HEK293 (cell line): ENCODE measurements around the gene IDE.
A peak's percentile ranks its signal among the peaks of the same experiment; 100 is the strongest.

ENCODE experiments used
- KLF8 ChIP-seq: fragments of 450-650 bp; formaldehyde crosslinking; IDR thresholded peaks from 2 replicates; pipeline ENCODE4 v1.5.1; 2016; ENCODE audit warnings: missing biosample characterization, missing genetic modification characterization
- SCRT1 ChIP-seq: fragments of 450-650 bp; formaldehyde crosslinking; IDR thresholded peaks from 2 replicates; pipeline ENCODE4 v1.5.1; 2016; ENCODE audit warnings: missing biosample characterization, missing genetic modification characterization, borderline replicate concordance
- SP3 ChIP-seq: fragments of 450-650 bp; formaldehyde crosslinking; IDR thresholded peaks from 2 replicates; pipeline ENCODE4 v1.5.1; 2016; ENCODE audit warnings: missing biosample characterization, missing genetic modification characterization
- ZBTB48 ChIP-seq: fragments of 450-650 bp; formaldehyde crosslinking; IDR thresholded peaks from 2 replicates; pipeline ENCODE4 v1.5.1; 2016; ENCODE audit warnings: missing biosample characterization, missing genetic modification characterization
- ZFP37 ChIP-seq: fragments of 450-650 bp; formaldehyde crosslinking; IDR thresholded peaks from 2 replicates; pipeline ENCODE4 v1.5.1; 2016; ENCODE audit warnings: missing biosample characterization, missing genetic modification characterization
- ZNF114 ChIP-seq: fragments of 450-650 bp; formaldehyde crosslinking; IDR thresholded peaks from 2 replicates; pipeline ENCODE4 v1.5.0; 2017; ENCODE audit warnings: missing biosample characterization, missing genetic modification characterization
- ZNF140 ChIP-seq: fragments of 450-650 bp; formaldehyde crosslinking; IDR thresholded peaks from 2 replicates; pipeline ENCODE4 v1.5.1; 2016; ENCODE audit warnings: missing biosample characterization, missing genetic modification characterization
- ZNF174 ChIP-seq: fragments of 450-650 bp; formaldehyde crosslinking; IDR thresholded peaks from 2 replicates; pipeline ENCODE4 v1.5.0; 2017; ENCODE audit warnings: missing biosample characterization, mild to moderate bottlenecking, missing genetic modification characterization
- ZNF2 ChIP-seq: fragments of 450-650 bp; formaldehyde crosslinking; IDR thresholded peaks from 2 replicates; pipeline ENCODE4 v1.5.1; 2016; ENCODE audit warnings: missing biosample characterization, missing genetic modification characterization
- ZNF214 ChIP-seq: fragments of 450-650 bp; formaldehyde crosslinking; IDR thresholded peaks from 2 replicates; pipeline ENCODE4 v1.5.1; 2017; ENCODE audit warnings: missing biosample characterization, mild to moderate bottlenecking, missing genetic modification characterization, borderline replicate concordance
- ZNF221 ChIP-seq: fragments of 450-650 bp; formaldehyde crosslinking; IDR thresholded peaks from 2 replicates; pipeline ENCODE4 v1.5.1; 2017; ENCODE audit warnings: missing biosample characterization, missing genetic modification characterization, borderline replicate concordance
- ZNF24 ChIP-seq: fragments of 450-650 bp; formaldehyde crosslinking; IDR thresholded peaks from 2 replicates; pipeline ENCODE4 v1.5.1; 2016; ENCODE audit warnings: missing biosample characterization, missing genetic modification characterization
- ZNF335 ChIP-seq: fragments of 450-650 bp; formaldehyde crosslinking; conservative IDR thresholded peaks from 2 replicates; pipeline ENCODE4 v1.5.1; 2016; ENCODE audit warnings: missing biosample characterization, missing genetic modification characterization
- ZNF354C ChIP-seq: fragments of 450-650 bp; formaldehyde crosslinking; IDR thresholded peaks from 2 replicates; pipeline ENCODE4 v1.5.1; 2016; ENCODE audit warnings: missing biosample characterization, missing genetic modification characterization, low read depth, borderline replicate concordance
- ZNF514 ChIP-seq: fragments of 450-650 bp; formaldehyde crosslinking; IDR thresholded peaks from 2 replicates; pipeline ENCODE4 v1.5.1; 2016; ENCODE audit warnings: missing biosample characterization, missing genetic modification characterization
- ZNF555 ChIP-seq: fragments of 450-650 bp; formaldehyde crosslinking; conservative IDR thresholded peaks from 2 replicates; pipeline ENCODE4 v1.5.1; 2017; ENCODE audit warnings: missing biosample characterization, mild to moderate bottlenecking, missing genetic modification characterization, inconsistent platforms
- ZNF558 ChIP-seq: fragments of 450-650 bp; formaldehyde crosslinking; IDR thresholded peaks from 2 replicates; pipeline ENCODE4 v1.5.1; 2016; ENCODE audit warnings: missing biosample characterization, missing genetic modification characterization
- ZNF560 ChIP-seq: fragments of 450-650 bp; formaldehyde crosslinking; IDR thresholded peaks from 2 replicates; pipeline ENCODE4 v1.5.1; 2017; ENCODE audit warnings: missing biosample characterization, missing genetic modification characterization, borderline replicate concordance
- ZNF610 ChIP-seq: fragments of 450-650 bp; formaldehyde crosslinking; IDR thresholded peaks from 2 replicates; pipeline ENCODE4 v1.5.1; 2016; ENCODE audit warnings: missing biosample characterization, missing genetic modification characterization, borderline replicate concordance
- ZNF624 ChIP-seq: fragments of 450-650 bp; formaldehyde crosslinking; IDR thresholded peaks from 2 replicates; pipeline ENCODE4 v1.5.1; 2017; ENCODE audit warnings: missing biosample characterization, missing genetic modification characterization
- ZNF654 ChIP-seq: fragments of 450-650 bp; formaldehyde crosslinking; IDR thresholded peaks from 2 replicates; pipeline ENCODE4 v1.5.1; 2016; ENCODE audit warnings: low read depth, missing biosample characterization, missing genetic modification characterization
- ZNF660 ChIP-seq: fragments of 450-650 bp; IDR thresholded peaks from 2 replicates; pipeline ENCODE4 v1.5.1; 2018; ENCODE audit warnings: missing biosample characterization, mild to moderate bottlenecking, missing genetic modification characterization
- TF ChIP-seq, protein P1 (sequence below): fragments of 450-650 bp; formaldehyde crosslinking; IDR thresholded peaks from 2 replicates; pipeline ENCODE4; 2016; ENCODE audit warnings: missing biosample characterization, missing genetic modification characterization
- TF ChIP-seq, protein P2 (sequence below): fragments of 450-650 bp; formaldehyde crosslinking; IDR thresholded peaks from 2 replicates; pipeline ENCODE4 v1.5.1; 2016; ENCODE audit warnings: missing biosample characterization, missing genetic modification characterization
- TF ChIP-seq, protein P3 (sequence below): fragments of 450-650 bp; formaldehyde crosslinking; optimal IDR thresholded peaks from 2 replicates; pipeline ENCODE3; 2016; ENCODE audit warnings: missing biosample characterization, mild to moderate bottlenecking, missing genetic modification characterization
- TF ChIP-seq, protein P4 (sequence below): fragments of 450-650 bp; formaldehyde crosslinking; IDR thresholded peaks from 2 replicates; pipeline ENCODE4 v1.5.1; 2016; ENCODE audit warnings: missing biosample characterization, missing genetic modification characterization
- TF ChIP-seq, protein P5 (sequence below): IDR thresholded peaks from 2 replicates; pipeline ENCODE4 v1.6.1; 2011; ENCODE audit warnings: mild to moderate bottlenecking, low read depth, low read length, borderline replicate concordance
- TF ChIP-seq, protein P6 (sequence below): fragments of 450-650 bp; formaldehyde crosslinking; IDR thresholded peaks from 2 replicates; pipeline ENCODE4 v1.5.1; 2016; ENCODE audit warnings: missing biosample characterization, missing genetic modification characterization

The IDE gene

DNA sequence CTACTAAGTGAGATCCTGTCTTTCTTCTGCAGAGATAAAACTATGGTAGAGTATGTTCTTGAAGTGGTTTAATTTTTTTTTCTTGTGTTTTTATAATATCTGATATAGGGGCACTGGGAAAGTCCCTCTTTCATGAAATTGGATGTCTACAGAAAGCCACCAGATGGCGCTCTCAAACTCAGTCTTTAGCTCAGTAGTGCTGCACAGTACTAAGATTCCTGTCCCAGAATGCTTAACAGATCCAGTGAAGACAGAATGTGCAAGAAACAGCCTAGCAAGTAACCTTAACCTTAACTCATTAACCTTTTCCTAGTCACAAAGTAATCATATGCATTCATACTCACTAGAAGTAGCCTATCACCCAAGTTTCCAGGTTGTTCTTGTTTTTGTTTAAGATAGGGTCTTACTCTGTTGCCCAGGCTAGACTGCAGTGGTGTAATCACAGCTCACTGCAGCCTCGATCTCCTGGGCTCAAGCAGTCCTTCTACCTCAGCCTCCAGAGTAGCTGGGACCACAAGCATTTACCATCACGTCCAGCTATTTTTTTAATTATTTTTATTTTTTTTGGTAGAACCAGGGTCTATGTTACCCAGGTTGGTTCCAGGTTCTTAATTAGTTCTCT lies 56.7 kb downstream of the IDE start (continued):
- TF ChIP-seq ZBTB48 (tag by site-specific recombination), result no peak
- TF ChIP-seq ZNF140 (tag by site-specific recombination), result no peak
- no peak for TF ChIP-seq ZNF560
- no peak for TF ChIP-seq ZNF221 (tag by site-specific recombination)
- TF ChIP-seq ZNF2, result peak; percentile 75; the same call in 1 of the 2 replicates
- TF ChIP-seq, protein P1, sequence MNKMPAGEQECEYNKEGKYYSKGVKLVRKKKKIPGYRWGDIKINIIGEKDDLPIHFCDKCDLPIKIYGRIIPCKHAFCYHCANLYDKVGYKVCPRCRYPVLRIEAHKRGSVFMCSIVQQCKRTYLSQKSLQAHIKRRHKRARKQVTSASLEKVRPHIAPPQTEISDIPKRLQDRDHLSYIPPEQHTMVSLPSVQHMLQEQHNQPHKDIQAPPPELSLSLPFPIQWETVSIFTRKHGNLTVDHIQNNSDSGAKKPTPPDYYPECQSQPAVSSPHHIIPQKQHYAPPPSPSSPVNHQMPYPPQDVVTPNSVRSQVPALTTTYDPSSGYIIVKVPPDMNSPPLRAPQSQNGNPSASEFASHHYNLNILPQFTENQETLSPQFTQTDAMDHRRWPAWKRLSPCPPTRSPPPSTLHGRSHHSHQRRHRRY, result no peak
- no peak for TF ChIP-seq ZNF214
- no peak for TF ChIP-seq ZNF514 (tag by site-specific recombination)
- TF ChIP-seq ZFP37 (tag by site-specific recombination), result peak; percentile 59; the same call in 1 of the 2 replicates
- TF ChIP-seq, protein P2, sequence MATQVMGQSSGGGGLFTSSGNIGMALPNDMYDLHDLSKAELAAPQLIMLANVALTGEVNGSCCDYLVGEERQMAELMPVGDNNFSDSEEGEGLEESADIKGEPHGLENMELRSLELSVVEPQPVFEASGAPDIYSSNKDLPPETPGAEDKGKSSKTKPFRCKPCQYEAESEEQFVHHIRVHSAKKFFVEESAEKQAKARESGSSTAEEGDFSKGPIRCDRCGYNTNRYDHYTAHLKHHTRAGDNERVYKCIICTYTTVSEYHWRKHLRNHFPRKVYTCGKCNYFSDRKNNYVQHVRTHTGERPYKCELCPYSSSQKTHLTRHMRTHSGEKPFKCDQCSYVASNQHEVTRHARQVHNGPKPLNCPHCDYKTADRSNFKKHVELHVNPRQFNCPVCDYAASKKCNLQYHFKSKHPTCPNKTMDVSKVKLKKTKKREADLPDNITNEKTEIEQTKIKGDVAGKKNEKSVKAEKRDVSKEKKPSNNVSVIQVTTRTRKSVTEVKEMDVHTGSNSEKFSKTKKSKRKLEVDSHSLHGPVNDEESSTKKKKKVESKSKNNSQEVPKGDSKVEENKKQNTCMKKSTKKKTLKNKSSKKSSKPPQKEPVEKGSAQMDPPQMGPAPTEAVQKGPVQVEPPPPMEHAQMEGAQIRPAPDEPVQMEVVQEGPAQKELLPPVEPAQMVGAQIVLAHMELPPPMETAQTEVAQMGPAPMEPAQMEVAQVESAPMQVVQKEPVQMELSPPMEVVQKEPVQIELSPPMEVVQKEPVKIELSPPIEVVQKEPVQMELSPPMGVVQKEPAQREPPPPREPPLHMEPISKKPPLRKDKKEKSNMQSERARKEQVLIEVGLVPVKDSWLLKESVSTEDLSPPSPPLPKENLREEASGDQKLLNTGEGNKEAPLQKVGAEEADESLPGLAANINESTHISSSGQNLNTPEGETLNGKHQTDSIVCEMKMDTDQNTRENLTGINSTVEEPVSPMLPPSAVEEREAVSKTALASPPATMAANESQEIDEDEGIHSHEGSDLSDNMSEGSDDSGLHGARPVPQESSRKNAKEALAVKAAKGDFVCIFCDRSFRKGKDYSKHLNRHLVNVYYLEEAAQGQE, result no peak
- TF ChIP-seq ZNF610, result no peak
- no peak for TF ChIP-seq ZNF174 (tag by site-specific recombination)
- TF ChIP-seq, protein P3, sequence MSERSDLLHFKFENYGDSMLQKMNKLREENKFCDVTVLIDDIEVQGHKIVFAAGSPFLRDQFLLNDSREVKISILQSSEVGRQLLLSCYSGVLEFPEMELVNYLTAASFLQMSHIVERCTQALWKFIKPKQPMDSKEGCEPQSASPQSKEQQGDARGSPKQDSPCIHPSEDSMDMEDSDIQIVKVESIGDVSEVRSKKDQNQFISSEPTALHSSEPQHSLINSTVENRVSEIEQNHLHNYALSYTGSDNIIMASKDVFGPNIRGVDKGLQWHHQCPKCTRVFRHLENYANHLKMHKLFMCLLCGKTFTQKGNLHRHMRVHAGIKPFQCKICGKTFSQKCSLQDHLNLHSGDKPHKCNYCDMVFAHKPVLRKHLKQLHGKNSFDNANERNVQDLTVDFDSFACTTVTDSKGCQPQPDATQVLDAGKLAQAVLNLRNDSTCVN (tag by site-specific recombination), result no peak
- TF ChIP-seq ZNF660 (tag by site-specific recombination), result peak; percentile 68; the same call in 1 of the 2 replicates
- TF ChIP-seq SCRT1 (tag by site-specific recombination), result no peak
- TF ChIP-seq ZNF624 (tag by site-specific recombination), result no peak
- peak; percentile 82 for TF ChIP-seq ZNF654
- TF ChIP-seq, protein P4, sequence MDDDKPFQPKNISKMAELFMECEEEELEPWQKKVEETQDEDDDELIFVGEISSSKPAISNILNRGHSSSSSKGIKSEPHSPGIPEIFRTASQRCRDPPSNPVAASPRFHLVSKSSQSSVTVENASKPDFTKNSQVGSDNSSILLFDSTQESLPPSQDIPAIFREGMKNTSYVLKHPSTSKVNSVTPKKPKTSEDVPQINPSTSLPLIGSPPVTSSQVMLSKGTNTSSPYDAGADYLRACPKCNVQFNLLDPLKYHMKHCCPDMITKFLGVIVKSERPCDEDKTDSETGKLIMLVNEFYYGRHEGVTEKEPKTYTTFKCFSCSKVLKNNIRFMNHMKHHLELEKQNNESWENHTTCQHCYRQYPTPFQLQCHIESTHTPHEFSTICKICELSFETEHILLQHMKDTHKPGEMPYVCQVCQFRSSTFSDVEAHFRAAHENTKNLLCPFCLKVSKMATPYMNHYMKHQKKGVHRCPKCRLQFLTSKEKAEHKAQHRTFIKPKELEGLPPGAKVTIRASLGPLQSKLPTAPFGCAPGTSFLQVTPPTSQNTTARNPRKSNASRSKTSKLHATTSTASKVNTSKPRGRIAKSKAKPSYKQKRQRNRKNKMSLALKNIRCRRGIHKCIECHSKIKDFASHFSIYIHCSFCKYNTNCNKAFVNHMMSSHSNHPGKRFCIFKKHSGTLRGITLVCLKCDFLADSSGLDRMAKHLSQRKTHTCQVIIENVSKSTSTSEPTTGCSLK (tag by site-specific recombination), result no peak
- TF ChIP-seq ZNF335 (tag by site-specific recombination), result no peak
- no peak for TF ChIP-seq ZNF114
- TF ChIP-seq ZNF555 (tag by site-specific recombination), result no peak
- TF ChIP-seq ZNF558, result no peak
- no peak; the same call in 1 of the 2 replicates for TF ChIP-seq ZNF24 (tag by site-specific recombination)
- TF ChIP-seq, protein P5, sequence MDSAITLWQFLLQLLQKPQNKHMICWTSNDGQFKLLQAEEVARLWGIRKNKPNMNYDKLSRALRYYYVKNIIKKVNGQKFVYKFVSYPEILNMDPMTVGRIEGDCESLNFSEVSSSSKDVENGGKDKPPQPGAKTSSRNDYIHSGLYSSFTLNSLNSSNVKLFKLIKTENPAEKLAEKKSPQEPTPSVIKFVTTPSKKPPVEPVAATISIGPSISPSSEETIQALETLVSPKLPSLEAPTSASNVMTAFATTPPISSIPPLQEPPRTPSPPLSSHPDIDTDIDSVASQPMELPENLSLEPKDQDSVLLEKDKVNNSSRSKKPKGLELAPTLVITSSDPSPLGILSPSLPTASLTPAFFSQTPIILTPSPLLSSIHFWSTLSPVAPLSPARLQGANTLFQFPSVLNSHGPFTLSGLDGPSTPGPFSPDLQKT, result no peak
- TF ChIP-seq, protein P6, sequence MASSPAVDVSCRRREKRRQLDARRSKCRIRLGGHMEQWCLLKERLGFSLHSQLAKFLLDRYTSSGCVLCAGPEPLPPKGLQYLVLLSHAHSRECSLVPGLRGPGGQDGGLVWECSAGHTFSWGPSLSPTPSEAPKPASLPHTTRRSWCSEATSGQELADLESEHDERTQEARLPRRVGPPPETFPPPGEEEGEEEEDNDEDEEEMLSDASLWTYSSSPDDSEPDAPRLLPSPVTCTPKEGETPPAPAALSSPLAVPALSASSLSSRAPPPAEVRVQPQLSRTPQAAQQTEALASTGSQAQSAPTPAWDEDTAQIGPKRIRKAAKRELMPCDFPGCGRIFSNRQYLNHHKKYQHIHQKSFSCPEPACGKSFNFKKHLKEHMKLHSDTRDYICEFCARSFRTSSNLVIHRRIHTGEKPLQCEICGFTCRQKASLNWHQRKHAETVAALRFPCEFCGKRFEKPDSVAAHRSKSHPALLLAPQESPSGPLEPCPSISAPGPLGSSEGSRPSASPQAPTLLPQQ, result no peak
- TF ChIP-seq ZNF354C, result no peak
- no peak for TF ChIP-seq KLF8 (tag by site-specific recombination)
- TF ChIP-seq SP3 (tag by site-specific recombination), result no peak
